HCT116 (cell line): ENCODE data around the gene GFPT1. TPM values are rescaled to one million over a fixed set of nuclear protein-coding genes. Genes with fewer than 3 reads are reported as not detected.

Experiments used
- ATAC-seq: fragments of 200-7000 bp; cut with Tn5 transposase; 2 replicates; pipeline ENCODE4 v1.9.1; 2020; ENCODE audit warnings: mild to moderate bottlenecking, moderate library complexity
- BruUV-seq: library from RNA; stranded (reverse); fragments of 400-500 nt; replicated peaks from 2 replicates; lab custom pipeline; 2021; lab: Mats Ljungman, UMichigan
- CTCF ChIA-PET: fragments of 300-600 bp; sonication (Branson Sonifier 250); formaldehyde crosslinking; loops from one replicate; lab custom pipeline; 2021; ENCODE audit warnings: antibody characterized with exemption; lab: Charles Lee
- POLR2A ChIA-PET: fragments of 300-600, 350-600 bp; sonication (Branson Sonifier 250); formaldehyde crosslinking; loops from one replicate; lab custom pipeline; 2021; ENCODE audit warnings: antibody characterized with exemption; lab: Charles Lee
- RAD21 ChIA-PET, 2 experiments: fragments of 300-600 bp; sonication (Branson Sonifier 250); formaldehyde crosslinking; loops; one replicate each; lab custom pipeline; 2023; ENCODE audit warnings: low total read pairs in 2 of 2; ENCODE audit not compliant: uncharacterized antibody in 2 of 2, unreplicated experiment in 2 of 2, low non-redundant PET in 1 of 2; lab: Charles Lee
- DNase-seq: peaks from one replicate; pipeline ENCODE4 v3.0.0-alpha.2; 2010; ENCODE audit warnings: low read depth, low spot score
- H2AFZ ChIP-seq: fragments of 200-600 bp; shearing (Covaris generic), sonication (generic); 2 replicates; pipeline ENCODE4 v1.6.1; 2017; ENCODE audit warnings: low read depth, mixed run types, mixed read lengths, antibody characterized with exemption, low read length; ENCODE audit not compliant: poor library complexity, severe bottlenecking
- H3K27ac ChIP-seq: 2 replicates; pipeline ENCODE4 v1.5.1; 2012; ENCODE audit warnings: low read depth, low read length
- H3K27me3 ChIP-seq: fragments of 200-600 bp; sonication (generic); 2 replicates; pipeline ENCODE4 v1.6.1; 2016; ENCODE audit warnings: mixed run types, low read length, mixed read lengths; ENCODE audit not compliant: insufficient read depth
- H3K36me3 ChIP-seq, 2 experiments: fragments of 200-500 bp in 1 of 2; fragments of 200-600 bp in 1 of 2; sonication (Bioruptor generic) in 1 of 2; sonication (generic) in 1 of 2; 2 replicates each; pipeline versions ENCODE4 v1.5.1 to v1.6.1; 2014 to 2016; ENCODE audit warnings: low read length in 2 of 2, inconsistent platforms in 1 of 2, mixed read lengths in 1 of 2, mixed run types in 1 of 2; ENCODE audit not compliant: insufficient read depth in 2 of 2, control insufficient read depth in 1 of 2
- H3K4me1 ChIP-seq, 2 experiments: fragments of 200-600 bp in 1 of 2; sonication (generic) in 1 of 2; 2 replicates each; pipeline versions ENCODE4 v1.5.1 to v1.6.1; 2012 to 2017; ENCODE audit warnings: low read length in 2 of 2, inconsistent platforms in 1 of 2, mild to moderate bottlenecking in 1 of 2, mixed read lengths in 1 of 2, mixed run types in 1 of 2, moderate library complexity in 1 of 2; ENCODE audit not compliant: insufficient read depth in 2 of 2, control insufficient read depth in 1 of 2
- H3K4me2 ChIP-seq: fragments of 200-600 bp; sonication (generic); 2 replicates; pipeline ENCODE4 v1.6.1; 2017; ENCODE audit warnings: mixed run types, low read length, mixed read lengths
- H3K4me3 ChIP-seq, 2 experiments: fragments of 200-600 bp in 1 of 2; sonication (generic) in 1 of 2; replicated peaks in 1 of 2; 2 replicates each; pipeline ENCODE4 v1.5.1; 2011 to 2016; ENCODE audit warnings: low read length in 2 of 2, control low read depth in 1 of 2, low read depth in 1 of 2, mild to moderate bottlenecking in 1 of 2, mixed read lengths in 1 of 2, mixed run types in 1 of 2
- H3K79me2 ChIP-seq: fragments of 200-600 bp; sonication (generic); 2 replicates; pipeline ENCODE4 v1.6.1; 2017; ENCODE audit warnings: mild to moderate bottlenecking, mixed run types, low read length, moderate library complexity, mixed read lengths; ENCODE audit not compliant: insufficient read depth
- H3K9ac ChIP-seq: fragments of 200-600 bp; sonication (generic); 2 replicates; pipeline ENCODE4 v1.6.1; 2016; ENCODE audit warnings: low read length, mixed read lengths
- H3K9me2 ChIP-seq: fragments of 200-600 bp; sonication (generic), shearing (Covaris generic); 2 replicates; pipeline ENCODE4 v1.6.1; 2017; ENCODE audit warnings: mixed run types, mild to moderate bottlenecking, moderate library complexity; ENCODE audit not compliant: insufficient read depth
- H3K9me3 ChIP-seq, 2 experiments: fragments of 200-500 bp in 1 of 2; fragments of 200-600 bp in 1 of 2; sonication (Bioruptor generic) in 1 of 2; sonication (generic) in 1 of 2; 2 replicates each; pipeline ENCODE4 v1.6.1; 2014 to 2017; ENCODE audit warnings: low read length in 2 of 2, mixed read lengths in 2 of 2, inconsistent platforms in 1 of 2, low read depth in 1 of 2, mild to moderate bottlenecking in 1 of 2, mixed run types in 1 of 2, moderate library complexity in 1 of 2; ENCODE audit not compliant: control insufficient read depth in 1 of 2, insufficient read depth in 1 of 2
- H4K20me1 ChIP-seq: fragments of 200-600 bp; sonication (generic), shearing (Covaris generic); 2 replicates; pipeline ENCODE4 v1.6.1; 2017; ENCODE audit warnings: mixed run types, mild to moderate bottlenecking, moderate library complexity; ENCODE audit not compliant: insufficient read depth
- EGR1 ChIP-seq: IDR thresholded peaks from 2 replicates; pipeline ENCODE4 v1.6.1; 2012; ENCODE audit warnings: low read depth
- EZH2 ChIP-seq: fragments of 200-600 bp; sonication (generic); IDR thresholded peaks from 2 replicates; pipeline ENCODE4 v1.6.1; 2017; ENCODE audit warnings: antibody characterized with exemption, mixed run types
- EZH2phosphoT487 ChIP-seq: fragments of 200-600 bp; IDR thresholded peaks from 2 replicates; pipeline ENCODE4 v1.6.1; 2018; ENCODE audit warnings: antibody characterized with exemption, borderline replicate concordance
- FOSL1 ChIP-seq: IDR thresholded peaks from 2 replicates; pipeline ENCODE4 v1.6.1; 2012; ENCODE audit warnings: low read depth
- JUND ChIP-seq: IDR thresholded peaks from 2 replicates; pipeline ENCODE4 v1.6.1; 2012
- POLR2AphosphoS5 ChIP-seq: IDR thresholded peaks from 2 replicates; pipeline ENCODE4 v1.6.1; 2011; ENCODE audit warnings: mild to moderate bottlenecking, low read depth, low read length, moderate library complexity
- RAD21 ChIP-seq: IDR thresholded peaks from 2 replicates; pipeline ENCODE4 v1.6.1; 2012; ENCODE audit warnings: low read depth, mild to moderate bottlenecking
- SIN3A ChIP-seq: IDR thresholded peaks from 2 replicates; pipeline ENCODE4 v1.6.1; 2012; ENCODE audit warnings: low read depth
- SRF ChIP-seq: IDR thresholded peaks from 2 replicates; pipeline ENCODE4 v1.6.1; 2012; ENCODE audit warnings: low read depth
- YY1 ChIP-seq: IDR thresholded peaks from 2 replicates; pipeline ENCODE4 v1.6.1; 2011; ENCODE audit warnings: low read length, low read depth, moderate library complexity, mild to moderate bottlenecking; ENCODE audit not compliant: insufficient replicate concordance; ENCODE audit errors: extremely low read depth
- ZFX ChIP-seq: fragments of 450-650 bp; IDR thresholded peaks from 2 replicates; pipeline ENCODE4 v1.6.1; 2017
- ZNF274 ChIP-seq: fragments of 200-500 bp; sonication (Bioruptor generic); IDR thresholded peaks from 2 replicates; pipeline ENCODE4 v1.6.1; 2014; ENCODE audit warnings: mild to moderate bottlenecking, low read depth, low read length, inconsistent platforms
- intact Hi-C: fragments of 100-400 bp; cut with micrococcal nuclease; formaldehyde crosslinking; loops from 2 replicates; pipeline ENCODE4 v1.10.0; 2022
- total RNA-seq: library from RNA; stranded (reverse); gene quantifications from one replicate; pipeline ENCODE4 v1.2.1, GENCODE V29; 2021; ENCODE audit not compliant: unreplicated experiment
- TF ChIP-seq, protein P1 (sequence below): IDR thresholded peaks from 2 replicates; pipeline ENCODE4 v1.6.1; 2011; ENCODE audit warnings: mild to moderate bottlenecking, low read length, moderate library complexity; ENCODE audit not compliant: insufficient replicate concordance; ENCODE audit errors: extremely low read depth
- TF ChIP-seq, protein P2 (sequence below): IDR thresholded peaks from 2 replicates; pipeline ENCODE4 v1.6.1; 2012
- TF ChIP-seq, protein P3 (sequence below): IDR thresholded peaks from 2 replicates; pipeline ENCODE4 v1.6.1; 2012
- TF ChIP-seq, protein P4 (sequence below): IDR thresholded peaks from 2 replicates; pipeline ENCODE4 v1.6.1; 2012; ENCODE audit warnings: low read depth

GFPT1 gene
- total RNA-seq, 1 experiment from 2014 or later = 62.4 TPM

DNA sequence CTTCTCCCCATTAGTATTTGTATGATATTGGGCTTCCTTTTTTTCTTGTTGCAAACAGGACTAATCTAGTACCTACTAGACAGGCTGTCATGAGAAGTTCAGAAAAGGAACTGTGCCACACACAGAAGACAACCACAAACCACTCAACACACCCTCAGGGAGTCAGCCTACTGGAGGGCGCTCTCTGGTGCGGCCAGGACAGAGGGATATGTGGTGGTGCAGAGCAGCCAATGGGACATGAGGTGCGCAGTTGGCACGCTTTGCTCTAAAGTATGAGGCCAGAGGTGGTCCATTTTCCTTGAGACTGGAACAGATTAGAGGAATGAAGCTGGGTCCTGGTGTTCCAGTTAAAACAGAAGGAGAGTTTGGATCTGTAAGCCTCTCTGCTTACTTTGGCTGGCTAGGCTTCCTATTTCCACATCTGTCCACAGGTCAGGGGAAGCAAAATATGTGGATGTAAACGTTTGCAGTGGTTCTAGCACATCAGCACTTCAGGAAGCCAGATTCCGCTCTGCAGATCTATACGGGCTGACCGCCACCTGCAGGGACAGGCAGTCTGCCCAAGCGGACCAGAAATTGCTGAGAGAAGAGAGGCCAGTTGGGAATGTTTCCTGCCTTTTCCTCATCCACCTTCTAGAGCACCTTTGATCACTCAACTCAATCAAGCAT, 114.1 kb downstream of the GFPT1 start:
- H3K9me2 ChIP-seq = no peaks in the 10 kb centered on the region
- no peak overlapping the region for H3K9ac ChIP-seq
- no TSS peak for BruUV-seq
- ChIA-PET CTCF (no interaction called here), RAD21 (no interaction called here), POLR2A (no interaction called here)
- intact Hi-C loops = no loop called here
- TF ChIP-seq, protein P1, sequence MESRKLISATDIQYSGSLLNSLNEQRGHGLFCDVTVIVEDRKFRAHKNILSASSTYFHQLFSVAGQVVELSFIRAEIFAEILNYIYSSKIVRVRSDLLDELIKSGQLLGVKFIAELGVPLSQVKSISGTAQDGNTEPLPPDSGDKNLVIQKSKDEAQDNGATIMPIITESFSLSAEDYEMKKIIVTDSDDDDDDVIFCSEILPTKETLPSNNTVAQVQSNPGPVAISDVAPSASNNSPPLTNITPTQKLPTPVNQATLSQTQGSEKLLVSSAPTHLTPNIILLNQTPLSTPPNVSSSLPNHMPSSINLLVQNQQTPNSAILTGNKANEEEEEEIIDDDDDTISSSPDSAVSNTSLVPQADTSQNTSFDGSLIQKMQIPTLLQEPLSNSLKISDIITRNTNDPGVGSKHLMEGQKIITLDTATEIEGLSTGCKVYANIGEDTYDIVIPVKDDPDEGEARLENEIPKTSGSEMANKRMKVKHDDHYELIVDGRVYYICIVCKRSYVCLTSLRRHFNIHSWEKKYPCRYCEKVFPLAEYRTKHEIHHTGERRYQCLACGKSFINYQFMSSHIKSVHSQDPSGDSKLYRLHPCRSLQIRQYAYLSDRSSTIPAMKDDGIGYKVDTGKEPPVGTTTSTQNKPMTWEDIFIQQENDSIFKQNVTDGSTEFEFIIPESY = no peak
- TF ChIP-seq, protein P2, sequence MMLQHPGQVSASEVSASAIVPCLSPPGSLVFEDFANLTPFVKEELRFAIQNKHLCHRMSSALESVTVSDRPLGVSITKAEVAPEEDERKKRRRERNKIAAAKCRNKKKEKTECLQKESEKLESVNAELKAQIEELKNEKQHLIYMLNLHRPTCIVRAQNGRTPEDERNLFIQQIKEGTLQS = no peak
- TF ChIP-seq EGR1 (no peak), FOSL1 (no peak), ZNF274 (no peak)
- no peaks in the 10 kb centered on the region for H3K4me1 ChIP-seq
- no peaks in the 10 kb centered on the region for H3K79me2 ChIP-seq
- H3K27ac ChIP-seq = no peak overlapping the region
- DNase-seq (no peak), ATAC-seq (no peak)
- no peaks in the 10 kb centered on the region for H3K36me3 ChIP-seq
- H2AFZ ChIP-seq = no peak overlapping the region
- H3K9me3 ChIP-seq = no peaks in the 10 kb centered on the region
- H3K4me3 ChIP-seq = no peak overlapping the region
- H4K20me1 ChIP-seq = no peaks in the 10 kb centered on the region
- H3K27me3 ChIP-seq = no peaks in the 10 kb centered on the region
- H3K4me2 ChIP-seq = no peak overlapping the region

DNA sequence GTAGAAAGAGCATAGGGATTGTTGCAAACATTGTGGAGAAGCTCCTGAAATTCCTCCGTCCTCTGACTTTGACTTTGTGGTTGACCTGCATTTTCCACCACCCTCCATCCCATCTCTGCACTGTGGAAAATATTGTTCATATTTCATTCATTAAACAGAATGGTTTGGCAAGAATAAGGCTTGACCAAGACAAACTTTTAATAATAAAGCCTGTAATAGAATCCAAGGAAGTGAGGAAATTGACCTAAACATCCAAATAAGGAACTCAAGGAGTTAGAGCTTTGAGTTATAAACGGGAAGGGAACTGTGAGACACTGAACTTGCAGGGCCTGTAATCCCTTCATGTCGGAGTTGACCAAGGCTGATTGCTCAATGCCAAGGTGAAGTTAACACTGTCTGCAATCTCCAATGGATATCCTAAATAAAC, 115.2 kb downstream of the GFPT1 start:
- POLR2A ChIA-PET = no interaction called here
- H3K27ac ChIP-seq = no peak overlapping the region
- no peaks in the 10 kb centered on the region for H4K20me1 ChIP-seq
- no peak overlapping the region for H3K4me2 ChIP-seq
- H3K79me2 ChIP-seq = no peaks in the 10 kb centered on the region
- H3K9me2 ChIP-seq = no peaks in the 10 kb centered on the region
- no peak overlapping the region for H2AFZ ChIP-seq
- no TSS peak for BruUV-seq
- TF ChIP-seq POLR2AphosphoS5 (no peak), YY1 (no peak), EZH2 (no peak), RAD21 (no peak), ZFX (no peak), SRF (no peak), EZH2phosphoT487 (no peak), JUND (no peak), SIN3A (no peak)
- TF ChIP-seq, protein P3, sequence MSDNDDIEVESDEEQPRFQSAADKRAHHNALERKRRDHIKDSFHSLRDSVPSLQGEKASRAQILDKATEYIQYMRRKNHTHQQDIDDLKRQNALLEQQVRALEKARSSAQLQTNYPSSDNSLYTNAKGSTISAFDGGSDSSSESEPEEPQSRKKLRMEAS = no peak
- TF ChIP-seq, protein P4, sequence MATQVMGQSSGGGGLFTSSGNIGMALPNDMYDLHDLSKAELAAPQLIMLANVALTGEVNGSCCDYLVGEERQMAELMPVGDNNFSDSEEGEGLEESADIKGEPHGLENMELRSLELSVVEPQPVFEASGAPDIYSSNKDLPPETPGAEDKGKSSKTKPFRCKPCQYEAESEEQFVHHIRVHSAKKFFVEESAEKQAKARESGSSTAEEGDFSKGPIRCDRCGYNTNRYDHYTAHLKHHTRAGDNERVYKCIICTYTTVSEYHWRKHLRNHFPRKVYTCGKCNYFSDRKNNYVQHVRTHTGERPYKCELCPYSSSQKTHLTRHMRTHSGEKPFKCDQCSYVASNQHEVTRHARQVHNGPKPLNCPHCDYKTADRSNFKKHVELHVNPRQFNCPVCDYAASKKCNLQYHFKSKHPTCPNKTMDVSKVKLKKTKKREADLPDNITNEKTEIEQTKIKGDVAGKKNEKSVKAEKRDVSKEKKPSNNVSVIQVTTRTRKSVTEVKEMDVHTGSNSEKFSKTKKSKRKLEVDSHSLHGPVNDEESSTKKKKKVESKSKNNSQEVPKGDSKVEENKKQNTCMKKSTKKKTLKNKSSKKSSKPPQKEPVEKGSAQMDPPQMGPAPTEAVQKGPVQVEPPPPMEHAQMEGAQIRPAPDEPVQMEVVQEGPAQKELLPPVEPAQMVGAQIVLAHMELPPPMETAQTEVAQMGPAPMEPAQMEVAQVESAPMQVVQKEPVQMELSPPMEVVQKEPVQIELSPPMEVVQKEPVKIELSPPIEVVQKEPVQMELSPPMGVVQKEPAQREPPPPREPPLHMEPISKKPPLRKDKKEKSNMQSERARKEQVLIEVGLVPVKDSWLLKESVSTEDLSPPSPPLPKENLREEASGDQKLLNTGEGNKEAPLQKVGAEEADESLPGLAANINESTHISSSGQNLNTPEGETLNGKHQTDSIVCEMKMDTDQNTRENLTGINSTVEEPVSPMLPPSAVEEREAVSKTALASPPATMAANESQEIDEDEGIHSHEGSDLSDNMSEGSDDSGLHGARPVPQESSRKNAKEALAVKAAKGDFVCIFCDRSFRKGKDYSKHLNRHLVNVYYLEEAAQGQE = no peak
- TF ChIP-seq, all 23 proteins: peak for 0
- RAD21 ChIA-PET = no interaction called here
- H3K27me3 ChIP-seq = no peaks in the 10 kb centered on the region
- no peaks in the 10 kb centered on the region for H3K36me3 ChIP-seq
- ATAC-seq (no peak), DNase-seq (no peak)
- H3K9ac ChIP-seq = no peak overlapping the region
- CTCF ChIA-PET = no interaction called here
- no peaks in the 10 kb centered on the region for H3K4me1 ChIP-seq
- no peak overlapping the region for H3K4me3 ChIP-seq
- H3K9me3 ChIP-seq = no peaks in the 10 kb centered on the region
- intact Hi-C loops = no loop called here
